ENCODE results near the gene BMAL2. TPM values are rescaled to one million over a fixed set of nuclear protein-coding genes. Genes with fewer than 3 reads are reported as not detected.

The BMAL2 gene, protein sequence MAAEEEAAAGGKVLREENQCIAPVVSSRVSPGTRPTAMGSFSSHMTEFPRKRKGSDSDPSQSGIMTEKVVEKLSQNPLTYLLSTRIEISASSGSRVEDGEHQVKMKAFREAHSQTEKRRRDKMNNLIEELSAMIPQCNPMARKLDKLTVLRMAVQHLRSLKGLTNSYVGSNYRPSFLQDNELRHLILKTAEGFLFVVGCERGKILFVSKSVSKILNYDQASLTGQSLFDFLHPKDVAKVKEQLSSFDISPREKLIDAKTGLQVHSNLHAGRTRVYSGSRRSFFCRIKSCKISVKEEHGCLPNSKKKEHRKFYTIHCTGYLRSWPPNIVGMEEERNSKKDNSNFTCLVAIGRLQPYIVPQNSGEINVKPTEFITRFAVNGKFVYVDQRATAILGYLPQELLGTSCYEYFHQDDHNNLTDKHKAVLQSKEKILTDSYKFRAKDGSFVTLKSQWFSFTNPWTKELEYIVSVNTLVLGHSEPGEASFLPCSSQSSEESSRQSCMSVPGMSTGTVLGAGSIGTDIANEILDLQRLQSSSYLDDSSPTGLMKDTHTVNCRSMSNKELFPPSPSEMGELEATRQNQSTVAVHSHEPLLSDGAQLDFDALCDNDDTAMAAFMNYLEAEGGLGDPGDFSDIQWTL
- 12.3 TPM for polyA plus RNA-seq (2013, experiment 1 of 2; ENCODE audit: insufficient read length)
- 11.0 TPM for polyA plus RNA-seq (2013, experiment 2 of 2; ENCODE audit: insufficient read length)

DNA sequence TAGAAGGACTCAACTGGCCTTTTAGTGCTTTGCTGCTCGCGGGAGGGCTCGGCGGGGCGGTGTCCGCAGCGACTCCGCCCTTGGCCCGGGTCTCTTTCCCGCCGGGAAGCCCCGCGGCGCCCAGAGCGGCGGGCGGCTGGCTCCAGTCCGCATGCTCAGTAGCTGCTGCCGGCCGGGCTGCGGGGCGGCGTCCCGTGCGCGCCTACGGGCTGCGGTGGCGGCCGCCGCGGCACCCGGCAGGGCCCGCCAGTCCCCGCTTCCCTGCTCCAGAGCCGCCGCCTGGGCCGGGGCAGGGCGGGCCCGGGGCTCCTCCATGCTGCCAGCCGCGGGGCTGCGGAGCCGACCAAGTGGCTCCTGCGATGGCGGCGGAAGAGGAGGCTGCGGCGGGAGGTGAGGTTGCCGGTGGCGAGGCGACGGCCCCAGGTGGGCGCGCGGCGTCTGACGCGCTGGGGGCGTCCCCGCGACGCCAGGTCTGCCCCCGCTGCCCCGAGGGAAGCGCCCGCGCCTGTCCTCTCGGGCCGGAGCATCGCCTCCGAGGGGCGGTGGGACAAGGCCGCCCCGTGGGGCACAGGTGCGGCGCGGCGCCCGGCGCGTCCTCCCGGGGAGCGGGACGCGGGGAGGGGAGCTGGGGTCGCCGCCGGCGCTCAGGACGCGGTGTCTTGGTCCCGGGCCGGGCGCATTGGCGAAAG is at the start of gene BMAL2:
Gene BMAL2 (plus strand): TSS at position 123 of the 689 bp plus-strand sequence. CDS start 237 bp downstream, at position 360.
- DNase-seq: peak; percentile 49

DNA sequence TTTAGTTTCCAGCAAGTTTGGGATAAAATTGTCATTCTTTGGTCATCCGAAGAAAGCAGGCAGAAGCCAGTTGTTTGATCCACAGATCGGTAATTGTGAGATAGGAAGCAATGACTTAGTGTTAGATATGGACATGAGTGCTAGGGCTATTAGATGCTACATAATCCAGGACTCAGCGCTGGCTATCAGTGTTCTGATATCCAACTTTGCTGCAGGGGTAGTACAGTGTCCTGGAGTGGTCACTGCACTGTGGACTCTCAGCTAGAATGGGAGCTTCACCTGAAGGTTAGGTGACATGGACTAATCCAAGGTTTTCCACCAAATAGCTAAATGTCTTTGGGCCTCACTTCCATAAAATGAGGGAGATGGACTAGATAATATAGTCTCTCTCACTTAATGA is 48.6 kb upstream of the BMAL2 start:
- DNase-seq: no peak

DNA sequence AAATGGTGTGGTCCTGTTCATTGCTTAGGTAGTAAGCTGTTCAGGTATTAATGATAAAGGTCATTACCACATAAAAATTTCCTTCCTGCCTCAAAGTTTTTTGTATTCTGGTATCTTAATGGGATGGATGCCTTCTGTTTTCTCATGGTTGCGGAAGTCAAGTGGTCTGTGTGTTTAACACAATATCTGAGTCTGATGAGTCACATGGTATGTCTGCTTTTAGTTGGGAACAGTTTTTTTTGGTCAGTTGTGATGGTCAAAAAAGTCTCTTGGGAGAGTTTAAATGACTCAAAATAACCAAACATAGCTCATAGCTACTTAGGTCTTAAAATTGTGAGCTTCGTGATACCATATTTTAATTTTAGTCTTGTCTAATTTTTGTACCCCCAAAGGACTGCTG is 47.9 kb upstream of the BMAL2 start:
- DNase-seq: peak; percentile 65

DNA sequence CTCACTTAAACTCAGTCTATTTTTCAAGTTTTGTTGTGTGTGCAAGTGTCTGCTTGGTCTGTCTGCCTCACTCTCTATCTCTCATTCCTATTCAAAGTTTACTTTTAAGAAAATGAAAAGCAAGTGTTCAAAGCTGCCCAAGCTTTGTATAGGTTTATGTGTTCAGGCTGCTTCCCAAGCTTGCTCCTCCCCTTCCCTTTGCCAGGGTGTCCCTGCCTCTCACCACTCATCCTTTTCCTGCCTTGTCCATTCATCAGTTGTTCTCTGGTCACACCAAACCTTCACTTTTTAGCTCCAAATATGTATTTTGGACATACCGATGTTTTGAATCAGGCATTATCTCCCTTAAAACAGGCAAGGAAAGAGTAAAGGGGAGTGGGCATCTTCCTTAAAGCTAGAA is 47.2 kb upstream of the BMAL2 start:
- no peak for DNase-seq

DNA sequence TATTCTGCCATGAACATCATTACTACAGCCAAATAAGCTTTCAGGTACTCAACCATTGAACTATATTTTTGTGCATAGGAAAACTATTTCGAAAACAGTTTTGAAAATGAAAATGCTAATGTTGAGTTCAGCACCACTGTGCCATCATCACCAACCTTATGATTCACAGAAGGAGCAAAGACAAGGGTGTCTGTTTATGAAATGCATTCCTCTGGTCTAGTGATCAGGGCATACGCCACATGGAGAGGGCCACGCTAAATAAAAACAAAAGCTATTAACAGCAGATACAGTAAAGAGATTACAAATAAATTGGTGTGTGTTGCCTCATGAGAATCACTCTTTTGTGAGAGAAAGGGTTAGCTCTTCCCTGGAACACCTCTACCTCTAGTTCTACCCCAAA is 43.2 kb upstream of the BMAL2 start:
- DNase-seq: no peak

DNA sequence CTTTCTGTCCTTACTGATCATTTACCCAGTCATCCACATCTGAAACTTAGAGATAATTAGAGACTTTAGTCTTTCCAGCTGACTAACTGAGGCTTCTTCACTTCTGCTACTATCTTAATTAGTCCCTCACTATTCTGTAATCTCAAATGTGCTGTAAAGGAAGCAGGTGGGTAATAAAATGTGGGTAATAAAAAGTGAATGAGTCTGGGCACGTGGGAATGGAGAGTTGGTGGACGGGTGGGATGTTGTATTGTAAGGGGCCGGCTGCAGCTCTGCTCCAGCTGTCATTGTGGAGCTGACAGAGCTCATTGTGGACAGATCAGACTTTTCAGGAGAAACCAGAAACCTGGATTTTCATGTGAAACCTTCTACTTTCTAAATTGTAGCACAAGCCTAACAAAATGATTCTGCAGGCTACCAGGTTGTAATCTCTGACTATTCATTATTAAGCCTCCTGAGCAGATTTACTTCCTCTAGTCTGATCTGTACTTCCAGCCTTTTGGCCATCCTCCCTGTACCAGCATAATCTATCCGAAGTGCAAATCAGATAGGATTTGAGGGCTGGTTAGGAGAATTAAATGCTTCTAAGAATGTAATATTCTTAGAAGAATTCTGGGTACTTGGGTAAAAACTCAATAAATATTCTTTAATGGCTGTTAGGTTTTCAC is 42.0 kb upstream of the BMAL2 start:
- DNase-seq: no peak

DNA sequence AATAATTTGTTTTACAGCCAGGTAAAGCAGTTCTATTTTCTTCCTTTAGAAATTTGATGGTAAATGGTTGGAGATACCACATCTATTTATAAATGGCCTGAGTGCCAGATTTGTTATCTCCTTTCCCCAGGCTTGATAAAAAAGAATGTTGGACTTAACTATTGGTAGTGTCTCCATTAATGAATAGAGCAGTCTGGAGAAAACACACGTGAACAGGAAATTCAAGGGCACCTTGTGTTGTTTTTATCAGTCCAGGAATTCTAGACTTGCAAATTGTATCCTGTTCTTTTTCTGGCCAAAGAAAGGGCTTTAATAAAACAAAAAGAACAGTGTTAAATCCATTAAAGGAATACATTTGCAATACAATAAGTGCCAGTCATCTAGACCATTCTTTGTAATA is 40.8 kb upstream of the BMAL2 start:
- DNase-seq: no peak

DNA sequence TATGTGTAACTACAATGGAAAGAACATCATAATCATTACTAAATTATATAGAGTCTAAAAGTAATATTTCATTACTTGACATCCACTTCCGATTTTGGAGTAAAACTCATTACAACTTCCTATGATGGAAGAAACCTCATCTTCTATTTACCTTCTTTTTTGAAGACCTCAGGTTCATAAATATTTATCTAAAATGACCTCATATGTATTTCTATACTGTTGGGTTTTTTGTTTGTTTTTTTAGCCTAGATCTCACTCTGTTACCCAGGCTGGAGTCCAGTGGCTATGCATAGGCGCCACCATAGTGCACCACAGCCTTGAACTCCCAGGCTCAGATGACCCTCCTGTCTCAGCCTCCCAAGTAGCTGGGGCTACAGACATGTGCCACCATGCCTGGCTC is 39.9 kb upstream of the BMAL2 start:
- no peak for DNase-seq

DNA sequence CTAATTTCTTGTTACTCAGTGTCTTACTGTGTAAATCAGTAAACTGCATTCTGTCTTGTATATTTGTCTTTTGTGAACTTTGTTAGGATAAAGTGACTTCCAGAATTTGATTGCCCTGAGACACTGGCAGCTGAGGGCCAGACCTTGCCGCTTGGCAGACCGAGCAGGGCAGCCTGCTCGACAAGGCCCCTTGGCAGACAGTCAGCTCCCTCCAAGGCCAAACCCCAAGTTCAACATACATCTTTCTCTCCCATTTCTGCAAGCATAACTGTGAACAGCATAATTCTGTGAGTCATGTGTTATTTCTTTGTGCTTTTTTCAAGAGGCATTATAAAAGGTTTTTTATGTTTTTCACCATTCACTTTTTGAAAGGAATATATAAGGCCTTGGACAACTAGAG is 39.2 kb upstream of the BMAL2 start:
- peak; percentile 18 for DNase-seq

DNA sequence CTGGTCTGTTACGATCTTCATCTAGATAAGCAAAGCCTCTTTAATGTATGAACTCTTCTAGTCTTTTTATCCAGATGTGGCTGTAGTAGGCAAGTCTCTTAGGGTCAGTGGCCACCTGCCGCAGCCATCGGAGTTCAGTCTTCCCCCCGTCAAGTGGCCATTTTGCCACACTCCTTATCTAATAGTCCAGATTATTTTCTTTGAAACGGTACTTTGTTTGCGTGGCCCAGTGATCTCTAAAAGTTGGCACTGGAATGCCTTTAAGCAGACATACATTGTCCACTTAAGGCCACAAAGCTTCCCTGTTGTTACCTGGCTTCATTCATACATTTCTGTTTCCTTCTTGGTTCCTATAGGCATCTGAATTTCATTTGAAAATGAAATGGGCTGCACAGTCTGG is 36.0 kb upstream of the BMAL2 start:
- DNase-seq: no peak

DNA sequence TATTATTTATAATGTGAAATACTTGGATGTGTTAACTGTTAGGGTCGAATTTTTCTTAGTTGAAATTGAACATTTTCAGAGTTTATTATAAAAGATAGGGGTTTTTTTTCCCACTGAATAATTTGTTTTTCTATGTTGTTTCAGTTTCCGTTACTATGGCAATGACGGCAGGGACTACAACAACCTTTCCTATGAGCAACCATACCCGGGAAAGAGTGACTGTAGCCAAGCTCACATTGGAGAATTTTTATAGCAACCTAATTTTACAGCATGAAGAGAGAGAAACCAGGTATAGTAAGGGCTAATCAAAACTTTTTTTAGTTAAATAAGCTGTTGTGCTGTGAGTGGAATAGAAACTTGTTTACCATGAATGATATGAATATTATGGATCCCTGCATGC is 35.1 kb upstream of the BMAL2 start:
- no peak for DNase-seq

DNA sequence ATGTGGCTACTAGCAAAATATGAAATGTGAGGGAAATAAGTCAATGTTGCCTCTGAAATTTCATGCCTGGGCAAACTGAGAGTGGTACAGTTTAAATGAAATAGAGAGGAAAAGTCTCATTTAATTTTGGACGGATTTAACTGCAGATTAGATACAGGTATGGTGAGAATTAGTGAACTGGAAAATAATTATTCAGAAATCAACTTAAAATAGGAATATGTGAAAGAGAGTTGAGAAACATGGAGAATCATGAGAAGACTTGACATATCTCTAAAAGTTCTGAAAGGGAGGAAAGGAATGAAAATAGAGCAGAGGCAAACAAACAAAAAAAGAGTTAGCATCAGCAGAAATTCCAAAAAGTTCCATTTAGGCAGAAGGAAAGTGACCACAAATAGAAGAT is 33.5 kb upstream of the BMAL2 start:
- no peak for DNase-seq

DNA sequence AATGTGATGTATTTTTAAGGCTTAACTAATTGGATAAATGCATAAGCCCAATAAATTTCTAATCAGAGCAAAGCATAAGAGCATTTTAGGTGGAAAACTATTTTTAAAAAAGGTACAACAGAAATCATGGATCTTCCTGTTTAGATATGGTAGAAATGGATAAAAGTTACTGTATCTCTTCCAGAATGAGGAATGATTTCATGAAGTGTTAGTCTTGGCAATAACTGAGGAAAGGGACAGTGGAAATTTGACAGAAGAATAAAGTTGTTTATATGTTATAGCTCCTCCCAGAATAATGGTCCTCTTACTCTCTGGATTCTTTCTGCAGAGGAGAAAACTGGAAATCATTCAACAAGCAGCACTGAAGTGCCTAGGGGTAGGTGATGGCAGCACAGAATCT is 32.4 kb upstream of the BMAL2 start:
- DNase-seq: no peak

DNA sequence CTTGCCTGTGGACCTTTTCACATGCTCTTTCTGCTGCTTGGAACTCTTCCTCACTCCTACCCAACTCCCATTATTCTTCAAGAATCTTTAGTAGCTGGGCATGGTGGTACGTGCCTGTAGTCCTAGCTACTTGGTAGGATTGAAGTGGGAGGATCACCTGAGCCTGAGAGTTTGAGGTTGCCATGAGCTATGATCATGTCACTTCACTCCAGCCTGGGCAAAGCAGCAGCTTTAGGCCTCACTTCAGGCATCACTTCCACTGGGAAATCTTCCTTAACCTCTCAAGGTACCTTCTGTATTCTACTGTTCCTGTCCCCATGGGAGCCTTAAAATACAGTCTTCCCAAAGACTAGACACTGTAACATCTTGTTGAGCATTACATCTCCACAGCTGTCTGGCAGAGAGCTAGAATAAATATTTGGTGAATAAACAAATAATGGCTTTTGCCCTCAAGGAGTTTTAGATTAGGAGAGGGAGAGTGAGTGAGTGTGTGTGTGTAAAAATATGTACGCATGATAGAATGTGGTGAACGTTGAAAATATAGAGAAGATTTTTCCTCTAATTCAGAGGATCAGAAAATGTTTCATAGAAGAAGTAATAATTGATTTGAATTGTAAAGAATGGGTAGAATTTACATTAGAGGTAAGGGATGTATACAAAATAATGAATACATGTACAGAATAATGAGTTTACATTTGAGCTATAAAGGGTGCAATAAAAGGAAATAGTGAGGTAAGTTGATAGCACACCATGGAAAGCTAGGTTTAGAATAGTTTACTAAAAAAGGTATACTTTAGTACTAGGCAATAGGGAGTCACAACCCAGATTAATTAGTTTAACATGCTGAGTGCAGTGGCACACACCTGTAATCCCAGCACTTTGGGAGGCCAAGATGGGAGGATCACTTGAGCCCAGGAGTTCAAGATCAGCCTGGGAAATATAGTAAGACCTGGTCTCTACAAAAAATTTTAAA is 29.2 kb upstream of the BMAL2 start:
- DNase-seq: no peak

DNA sequence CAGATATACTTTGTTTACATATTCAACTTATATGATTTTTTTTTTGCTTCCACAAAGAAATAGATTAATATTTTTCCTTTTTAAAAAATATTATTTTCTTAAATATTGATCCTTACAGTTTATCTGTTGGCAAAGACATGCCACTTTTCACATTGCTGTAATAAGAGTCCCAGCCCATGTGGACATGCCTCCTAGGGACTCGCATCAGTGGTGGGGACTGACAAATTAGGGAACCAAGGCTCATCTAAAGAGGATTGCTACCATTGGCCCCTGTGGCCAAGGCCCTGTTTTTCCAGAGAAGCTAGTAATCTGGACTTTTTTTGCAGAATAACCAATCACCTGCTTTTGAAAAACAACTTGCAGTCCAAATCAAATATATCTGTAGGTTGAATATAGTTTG is 27.8 kb upstream of the BMAL2 start:
- no peak for DNase-seq

DNA sequence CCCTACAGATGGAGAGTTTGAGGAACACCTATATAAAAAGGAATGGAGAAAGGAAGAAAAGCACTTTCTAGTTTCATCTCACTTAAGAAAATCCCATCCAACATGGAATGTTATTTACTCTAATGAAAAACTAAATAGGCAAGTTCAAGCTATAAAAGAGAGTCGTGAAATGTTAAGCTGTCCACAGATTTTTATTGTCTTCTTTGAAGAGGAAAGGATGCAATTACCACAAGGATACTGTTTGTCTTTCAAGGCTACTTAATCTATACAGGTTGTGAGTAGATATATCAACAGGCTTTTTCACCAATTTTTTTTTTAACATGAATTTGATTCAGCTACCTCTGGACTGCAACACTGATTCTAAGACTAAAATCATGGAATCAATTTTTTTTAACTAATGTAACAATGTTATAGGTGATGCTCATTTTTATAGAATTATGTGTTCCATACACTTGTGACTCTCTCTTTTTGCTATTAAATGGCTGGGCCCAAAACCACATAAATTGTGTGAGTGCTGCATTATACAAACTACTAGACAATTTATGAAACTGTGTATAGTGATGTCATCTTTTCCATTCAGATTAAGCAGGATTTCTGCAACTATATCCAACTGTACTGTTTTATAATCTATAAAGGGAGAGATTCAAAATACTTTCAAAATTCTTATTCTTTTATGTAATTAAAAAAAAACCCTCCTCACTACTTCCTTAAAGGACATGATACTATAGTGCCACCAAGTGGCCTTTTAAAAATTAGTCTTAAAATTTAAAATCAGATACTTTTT is 26.8 kb upstream of the BMAL2 start:
- peak; percentile 41 for DNase-seq

DNA sequence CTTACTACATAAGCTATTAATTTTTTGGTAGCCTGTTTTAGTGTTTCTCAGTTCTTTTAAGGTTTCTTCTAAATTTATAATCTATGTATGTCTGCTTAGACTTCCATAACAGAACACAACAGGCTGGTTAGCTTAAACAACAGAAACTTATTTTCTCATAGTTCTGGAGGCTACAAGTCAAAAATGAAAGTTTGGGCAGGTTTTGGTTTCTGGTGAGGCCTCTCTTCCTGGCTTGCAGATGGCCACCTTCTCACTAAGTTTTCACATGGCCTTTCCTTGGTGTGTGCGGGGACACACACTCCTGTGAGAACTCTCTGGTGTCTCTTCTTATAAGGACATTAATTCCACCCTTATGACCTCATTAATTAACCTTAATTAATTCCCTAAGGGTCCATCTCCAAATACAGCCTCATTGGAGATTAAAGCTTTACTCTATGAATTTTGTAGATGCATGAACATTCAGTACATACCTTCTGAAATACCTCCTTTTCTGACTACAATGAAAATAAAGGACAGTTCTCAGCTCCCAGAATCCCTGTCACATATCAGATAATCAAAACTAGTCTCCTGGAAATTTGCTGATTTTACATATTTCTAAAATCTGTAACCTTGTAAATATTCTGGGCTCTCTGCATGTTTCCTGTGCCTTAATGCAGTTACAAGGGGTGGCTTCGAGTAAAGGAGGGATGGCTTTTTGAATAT is 23.2 kb upstream of the BMAL2 start:
- no peak for DNase-seq

DNA sequence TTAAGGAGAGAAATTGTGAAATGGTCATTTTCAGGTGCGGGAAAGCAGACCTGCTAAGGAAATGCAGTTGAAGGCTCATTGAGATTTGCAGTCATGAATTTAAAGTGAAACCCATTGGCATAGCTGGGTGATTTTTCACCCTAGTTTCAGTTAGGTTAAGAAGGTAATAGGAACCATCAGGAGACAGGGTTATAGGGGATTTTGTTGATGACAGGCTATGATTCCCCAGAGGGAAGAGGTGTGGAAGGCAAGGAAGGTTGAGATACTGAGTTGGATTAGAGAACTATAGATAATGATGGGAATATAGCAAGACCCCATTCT is 22.7 kb upstream of the BMAL2 start:
- no peak for DNase-seq

DNA sequence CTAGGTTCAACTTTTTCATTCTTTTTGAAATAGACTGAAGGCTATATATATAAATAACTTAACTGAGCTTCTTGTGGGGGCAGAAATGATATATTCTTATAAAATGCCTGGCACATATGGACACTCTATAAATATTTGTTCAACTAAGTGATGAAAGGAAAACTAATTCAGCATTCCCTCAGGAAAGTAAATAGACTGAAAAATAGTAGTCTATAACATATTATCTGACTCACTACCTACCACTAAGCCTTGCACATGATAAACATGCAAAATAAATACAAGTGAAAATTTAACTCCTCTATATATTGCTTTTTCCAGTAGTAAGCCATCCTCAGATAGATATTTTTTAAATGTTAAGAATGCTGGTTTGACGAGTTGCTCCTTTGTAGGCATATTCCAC is 15.7 kb upstream of the BMAL2 start:
- DNase-seq: no peak

DNA sequence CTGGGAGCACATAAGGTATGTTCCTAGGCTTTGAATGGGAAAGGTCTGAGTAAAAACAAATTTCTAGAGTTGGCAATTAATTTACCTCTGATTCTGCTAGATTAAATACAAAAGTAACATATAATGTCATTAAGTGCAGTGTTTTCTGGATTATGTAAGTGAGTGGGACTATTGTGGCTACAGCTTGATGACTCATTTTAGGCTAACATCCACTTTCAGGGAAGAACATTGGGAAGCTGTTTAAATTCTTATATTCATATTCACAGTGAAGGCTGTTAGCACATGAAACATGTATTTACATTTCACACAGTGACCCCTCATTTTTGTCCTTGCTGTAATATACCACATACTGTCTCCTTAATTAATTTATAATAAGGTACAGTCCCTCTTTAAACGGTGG is 13.2 kb upstream of the BMAL2 start:
- peak; percentile 81 for DNase-seq

DNA sequence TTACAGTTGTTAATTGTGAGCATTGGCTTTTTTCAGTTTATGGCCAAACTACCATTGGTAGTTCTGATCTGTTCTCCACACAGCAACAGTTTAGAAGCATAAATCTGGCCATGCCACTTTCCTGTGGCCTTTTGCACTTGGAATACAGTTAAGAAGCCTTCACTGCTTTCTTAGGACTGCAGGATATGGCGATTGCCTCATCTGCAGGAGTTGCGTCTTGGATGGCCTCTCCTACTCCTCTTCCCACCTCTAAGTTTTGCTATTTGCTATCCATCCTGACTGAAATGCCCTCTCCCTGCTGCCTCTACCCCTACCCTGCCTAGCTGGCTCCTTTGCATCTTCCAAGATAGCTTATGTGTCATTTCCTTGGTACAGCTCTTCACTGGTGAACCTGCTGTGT is 12.8 kb upstream of the BMAL2 start:
- no peak for DNase-seq
